Measurements from ENCODE around the gene EXD3.
"Not testable (repeated sequence)": the region's sequence is repeated elsewhere in the genome, so short reads cannot be mapped to it uniquely, and the experiment has no call there.

Gene EXD3

GRCh38 chr9:137266585-137267453, 156.1 kb downstream of the EXD3 start:
- no peak for DNase-seq

- DNase-seq, result no peak
These were observed 156.8 kb downstream of the EXD3 start for GRCh38 chr9:137266162-137266527.

- DNase-seq, result no peak
These were observed 157.3 kb downstream of the EXD3 start for GRCh38 chr9:137265496-137266161.

- no peak for DNase-seq
These were observed 158.9 kb downstream of the EXD3 start for GRCh38 chr9:137264067-137264466.

GRCh38 chr9:137263506-137263905, 159.5 kb downstream of the EXD3 start:
- no peak for DNase-seq

- no peak for DNase-seq
These were observed 160.1 kb downstream of the EXD3 start for GRCh38 chr9:137262909-137263285.

- not testable (repeated sequence) for DNase-seq
These were observed 160.6 kb downstream of the EXD3 start for GRCh38 chr9:137262173-137262908.
